GM21825 (cell line): Measurements from ENCODE around the gene LIPC.
A peak's percentile ranks its signal among the peaks of the same experiment; 100 is the strongest.

Experiments used
- ATAC-seq: cut with Tn5 transposase; IDR thresholded peaks from one replicate; pipeline ENCODE4 v1.9.1; 2021; ENCODE audit warnings: mild to moderate bottlenecking, moderate library complexity; ENCODE audit not compliant: unreplicated experiment

The LIPC gene

GRCh38 chr15:58571491-58571890 is 139.7 kb downstream of the LIPC start:
- no peak for ATAC-seq

- ATAC-seq: no peak
Measured at GRCh38 chr15:58572521-58572920, 140.7 kb downstream of the LIPC start.

GRCh38 chr15:58573270-58573669 is 141.5 kb downstream of the LIPC start:
- no peak for ATAC-seq

- ATAC-seq: no peak
Measured at GRCh38 chr15:58574631-58575030, 142.8 kb downstream of the LIPC start.

GRCh38 chr15:58575045-58575786 is 143.4 kb downstream of the LIPC start:
- ATAC-seq: no peak

- no peak for ATAC-seq
Measured at GRCh38 chr15:58576657-58577056, 144.9 kb downstream of the LIPC start.

GRCh38 chr15:58582160-58582559 is 150.4 kb downstream of the LIPC start:
- no peak for ATAC-seq

GRCh38 chr15:58583171-58583908 is 151.5 kb downstream of the LIPC start:
- ATAC-seq: no peak

- ATAC-seq: no peak
Measured at GRCh38 chr15:58584789-58585461, 153.1 kb downstream of the LIPC start.

- peak; percentile 48 for ATAC-seq
Measured at GRCh38 chr15:58585693-58586443, 154.1 kb downstream of the LIPC start.

GRCh38 chr15:58587486-58587885 is 155.7 kb downstream of the LIPC start:
- no peak for ATAC-seq

- no peak for ATAC-seq
Measured at GRCh38 chr15:58588096-58588495, 156.3 kb downstream of the LIPC start.

GRCh38 chr15:58589047-58589446 is 157.3 kb downstream of the LIPC start:
- ATAC-seq: no peak

GRCh38 chr15:58590236-58590635 is 158.4 kb downstream of the LIPC start:
- ATAC-seq: no peak

GRCh38 chr15:58590926-58591325 is 159.1 kb downstream of the LIPC start:
- no peak for ATAC-seq

- ATAC-seq: no peak
Measured at GRCh38 chr15:58593870-58594269, 162.1 kb downstream of the LIPC start.

GRCh38 chr15:58594898-58595297 is 163.1 kb downstream of the LIPC start:
- no peak for ATAC-seq

GRCh38 chr15:58595516-58596263 is 163.9 kb downstream of the LIPC start:
- ATAC-seq: no peak

GRCh38 chr15:58597943-58598828 is 166.4 kb downstream of the LIPC start:
- no peak for ATAC-seq
